ENCODE data around the gene SGTA.
"Not testable (repeated sequence)": the region's sequence is repeated elsewhere in the genome, so short reads cannot be mapped to it uniquely, and the experiment has no call there.

Gene SGTA

DNA sequence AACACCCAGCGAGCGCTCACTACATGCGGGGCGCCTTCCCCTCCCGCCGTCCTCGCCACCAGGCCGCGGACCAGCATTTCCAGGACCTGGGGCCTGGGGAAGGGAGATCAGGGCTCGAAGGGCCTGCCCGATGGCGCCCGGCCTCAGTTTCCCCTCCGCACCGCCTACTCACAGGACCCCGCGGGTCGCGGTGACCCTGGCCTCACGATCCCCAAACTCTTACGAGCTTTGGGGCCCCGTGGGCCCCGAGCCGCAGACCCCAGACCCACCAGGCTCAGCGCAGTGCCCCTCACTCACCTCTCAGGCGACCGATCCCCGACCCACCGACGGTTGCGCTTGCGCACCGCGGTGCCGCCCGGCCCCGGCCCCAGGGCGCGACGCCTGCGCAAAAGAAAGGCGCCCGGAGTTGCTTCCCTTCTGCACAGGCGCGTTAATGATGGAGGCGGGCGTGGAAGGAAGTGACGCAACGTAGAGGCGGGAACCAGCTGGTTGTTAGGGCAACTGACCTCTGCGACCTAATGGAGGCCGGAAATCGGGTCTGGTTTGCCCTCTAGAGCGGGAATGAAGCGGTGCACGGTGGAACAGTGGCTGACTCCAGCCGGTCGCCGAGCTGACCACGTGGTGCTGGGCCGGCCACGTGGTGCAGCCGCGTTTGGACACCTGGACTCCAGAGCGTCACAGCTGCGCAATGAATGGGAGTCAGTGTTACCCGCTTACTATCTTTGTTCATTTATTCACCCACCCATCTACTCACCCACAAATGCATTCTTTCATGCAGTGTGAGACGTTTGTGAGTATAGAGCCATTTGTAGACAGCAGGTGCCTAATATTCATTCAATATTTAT is at the start of gene SGTA:
Gene SGTA, minus strand, starts transcription at position 338 of the 845 bp plus-strand sequence. CDS start 14,205 bp downstream, outside the sequence.
- peak within 1 kb of the TSS; percentile 63 for H3K4me3 ChIP-seq (ENCODE audit: low read length)
- no peak for TF ChIP-seq ZNF274 (IDR thresholded peaks at IDR 0.05; ENCODE audit: low read depth, low read length)

- no peak overlapping the region for H3K4me3 ChIP-seq (ENCODE audit: low read length)
- TF ChIP-seq ZNF274 (IDR thresholded peaks at IDR 0.05; ENCODE audit: low read depth, low read length) = no peak
Measured at GRCh38 chr19:2827840-2828489, 44.9 kb upstream of the SGTA start.

- no peak for TF ChIP-seq ZNF274 (IDR thresholded peaks at IDR 0.05; ENCODE audit: low read depth, low read length)
Measured at GRCh38 chr19:2827022-2827421, 43.9 kb upstream of the SGTA start.

GRCh38 chr19:2824129-2824528 is 41.1 kb upstream of the SGTA start:
- TF ChIP-seq ZNF274 (IDR thresholded peaks at IDR 0.05; ENCODE audit: low read depth, low read length) = no peak
- H3K4me3 ChIP-seq (ENCODE audit: low read length) = no peak overlapping the region

More at GRCh38 chr19:2827022-2827421, 43.9 kb upstream of the SGTA start:
- no peak overlapping the region for H3K4me3 ChIP-seq (ENCODE audit: low read length)

GRCh38 chr19:2823646-2824045 is 40.6 kb upstream of the SGTA start:
- no peak for TF ChIP-seq ZNF274 (IDR thresholded peaks at IDR 0.05; ENCODE audit: low read depth, low read length)
- H3K4me3 ChIP-seq (ENCODE audit: low read length) = no peak overlapping the region

- no peak overlapping the region for H3K4me3 ChIP-seq (ENCODE audit: low read length)
- no peak for TF ChIP-seq ZNF274 (IDR thresholded peaks at IDR 0.05; ENCODE audit: low read depth, low read length)
Measured at GRCh38 chr19:2822846-2823245, 39.8 kb upstream of the SGTA start.

DNA sequence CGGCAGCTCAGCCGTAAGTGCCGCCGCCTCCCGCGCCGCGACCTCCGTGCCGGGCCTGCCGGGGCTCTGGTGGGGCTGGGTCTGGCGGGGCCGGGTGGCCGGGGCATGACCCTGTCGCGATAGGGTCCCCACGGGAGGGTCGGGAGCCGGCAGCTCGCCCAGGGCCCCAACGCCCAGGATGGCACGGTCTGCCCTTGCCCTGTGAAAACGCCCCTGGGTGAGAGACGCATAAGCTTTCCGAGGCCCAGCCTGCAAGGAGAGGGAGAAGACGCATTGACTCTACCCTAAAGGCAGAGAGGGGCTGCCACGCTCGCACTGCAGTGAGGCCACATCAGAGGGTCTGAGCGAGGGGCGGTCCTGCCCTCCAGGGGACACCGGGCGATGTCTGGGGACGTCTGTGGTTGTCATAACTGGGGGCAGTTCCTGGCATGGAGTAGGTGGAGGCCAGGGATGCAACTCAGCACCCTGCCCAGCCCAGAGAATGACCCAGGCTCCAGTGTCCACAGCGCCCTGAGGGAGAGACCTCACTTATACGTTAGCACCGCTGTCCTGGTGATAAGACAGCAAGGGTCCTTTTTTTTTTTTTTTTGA is 37.1 kb upstream of the SGTA start:
- TF ChIP-seq ZNF274 (IDR thresholded peaks at IDR 0.05; ENCODE audit: low read depth, low read length) = no peak
- H3K4me3 ChIP-seq (ENCODE audit: low read length) = peak overlapping the region; percentile 75

DNA sequence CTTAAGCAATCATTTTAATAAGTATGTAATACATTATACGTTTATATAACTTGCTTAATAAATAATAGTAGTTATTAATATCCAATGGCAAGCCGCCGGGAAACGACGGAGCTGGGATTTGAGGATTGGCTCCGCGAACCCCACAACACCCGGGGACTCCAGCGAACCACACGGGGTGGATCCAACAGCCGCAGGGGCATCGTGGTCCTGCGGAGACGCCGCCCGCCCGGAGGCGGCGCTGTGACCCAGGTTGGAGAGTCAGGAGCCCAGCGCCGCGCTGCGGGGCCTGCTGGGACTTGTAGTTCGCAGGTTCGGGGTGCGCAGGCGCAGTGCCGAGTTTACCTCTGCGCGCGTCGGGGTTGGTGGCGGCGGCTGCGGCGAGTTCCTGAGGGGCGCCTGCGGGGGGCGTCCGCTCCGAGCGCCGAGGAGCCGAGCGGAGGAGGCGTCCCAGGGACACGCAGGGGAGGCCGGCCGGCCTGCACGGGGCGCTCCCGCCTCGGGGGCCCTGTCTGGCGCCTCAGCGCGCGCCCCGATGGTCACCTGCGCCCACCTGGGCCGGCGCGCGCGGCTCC is 36.6 kb upstream of the SGTA start, which contains the start of gene ZNF554:
Gene ZNF554, plus strand, starts transcription at position 329 of the 572 bp plus-strand sequence. Its CDS starts 204 bp downstream, at position 533.
- H3K4me3 ChIP-seq (ENCODE audit: low read length) = peak within 1 kb of the TSS; percentile 75
- no peak for TF ChIP-seq ZNF274 (IDR thresholded peaks at IDR 0.05; ENCODE audit: low read depth, low read length)

GRCh38 chr19:2817237-2817829 is 34.3 kb upstream of the SGTA start:
- not testable (repeated sequence) for H3K4me3 ChIP-seq (ENCODE audit: low read length)

DNA sequence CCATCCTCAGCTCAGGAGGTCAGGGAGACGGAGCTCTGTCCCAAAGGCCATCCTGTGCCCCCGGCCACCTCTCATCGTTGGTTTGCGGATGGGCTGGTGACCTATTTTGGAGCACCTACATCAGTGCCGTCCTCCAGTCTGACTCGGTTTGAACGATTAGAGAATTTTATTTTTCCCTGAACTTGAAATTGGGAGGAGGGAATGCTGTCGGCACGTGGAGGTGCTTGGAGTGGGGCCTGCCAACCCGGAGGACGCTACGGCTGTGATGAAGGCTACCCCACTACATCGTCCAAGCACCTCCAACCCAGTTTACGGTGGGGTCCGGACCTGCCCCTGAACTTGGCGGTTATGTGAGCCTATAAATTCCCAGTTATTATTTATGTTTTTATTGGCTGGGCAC is 33.6 kb upstream of the SGTA start:
- H3K4me3 ChIP-seq (ENCODE audit: low read length) = no peak overlapping the region
- no peak for TF ChIP-seq ZNF274 (IDR thresholded peaks at IDR 0.05; ENCODE audit: low read depth, low read length)

GRCh38 chr19:2815923-2816322 is 32.9 kb upstream of the SGTA start:
- H3K4me3 ChIP-seq (ENCODE audit: low read length) = no peak overlapping the region
- no peak for TF ChIP-seq ZNF274 (IDR thresholded peaks at IDR 0.05; ENCODE audit: low read depth, low read length)

GRCh38 chr19:2815191-2815614 is 32.1 kb upstream of the SGTA start:
- H3K4me3 ChIP-seq (ENCODE audit: low read length) = no peak overlapping the region
- no peak for TF ChIP-seq ZNF274 (IDR thresholded peaks at IDR 0.05; ENCODE audit: low read depth, low read length)

DNA sequence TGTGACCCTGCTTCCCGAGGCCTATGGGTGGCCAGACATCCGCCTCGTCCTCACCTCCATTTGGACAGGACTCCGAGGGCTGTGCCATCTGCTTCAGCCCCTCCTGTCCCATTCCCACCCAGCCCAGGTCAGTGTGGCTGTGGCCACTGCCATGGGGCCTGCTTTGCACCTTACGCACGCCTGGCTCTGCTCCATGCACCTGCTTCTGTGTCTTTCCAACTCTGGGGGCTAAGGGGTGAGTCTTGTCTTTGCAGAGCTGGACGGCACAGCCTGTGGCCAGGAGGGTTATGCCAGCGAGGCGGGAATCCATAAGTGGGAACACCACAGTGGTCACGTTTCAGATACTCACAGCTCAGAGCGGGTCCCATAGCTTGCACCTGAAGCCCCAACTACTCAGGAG is 31.4 kb upstream of the SGTA start:
- TF ChIP-seq ZNF274 (IDR thresholded peaks at IDR 0.05; ENCODE audit: low read depth, low read length) = no peak
- H3K4me3 ChIP-seq (ENCODE audit: low read length) = no peak overlapping the region
